GM23338 (cell line): Measurements from ENCODE around the gene POP4. TPM values are rescaled to one million over a fixed set of nuclear protein-coding genes. Genes with fewer than 3 reads are reported as not detected.

Experiments
- ATAC-seq: fragments of 200-7000 bp; cut with Tn5 transposase; 3 replicates; pipeline ENCODE4 v1.9.1; 2020
- DNase-seq: peaks from one replicate; pipeline ENCODE4 v3.0.0-alpha.2; 2015; ENCODE audit warnings: low spot score
- H2AFZ ChIP-seq: fragments of 200-600 bp; sonication (generic); 2 replicates; pipeline ENCODE4 v1.8.0; 2016; ENCODE audit warnings: antibody characterized with exemption, mild to moderate bottlenecking, moderate library complexity
- H3F3A ChIP-seq: fragments of 200-600 bp; sonication (generic); replicated peaks from 2 replicates; pipeline ENCODE4 v1.8.0; 2017; ENCODE audit warnings: antibody characterized with exemption, mixed run types, low read depth
- H3K27ac ChIP-seq: fragments of 200-600 bp; sonication (generic); 2 replicates; pipeline ENCODE4 v1.6.1; 2016; ENCODE audit warnings: low read depth
- H3K27me3 ChIP-seq: fragments of 200-600 bp; sonication (generic); 2 replicates; pipeline ENCODE4 v1.8.0; 2016; ENCODE audit warnings: mild to moderate bottlenecking, mixed run types, moderate library complexity; ENCODE audit not compliant: insufficient read depth
- H3K36me3 ChIP-seq: fragments of 200-600 bp; sonication (generic); 2 replicates; pipeline ENCODE4 v1.8.0; 2016; ENCODE audit warnings: mild to moderate bottlenecking; ENCODE audit not compliant: insufficient read depth
- H3K4me1 ChIP-seq: fragments of 200-600 bp; sonication (generic); 2 replicates; pipeline ENCODE4 v1.8.0; 2016; ENCODE audit warnings: mild to moderate bottlenecking, moderate library complexity; ENCODE audit not compliant: insufficient read depth
- H3K4me2 ChIP-seq: fragments of 200-600 bp; sonication (generic); 2 replicates; pipeline ENCODE4 v1.7.1; 2017; ENCODE audit warnings: mixed run types
- H3K4me3 ChIP-seq: fragments of 200-600 bp; sonication (generic); 2 replicates; pipeline ENCODE4 v1.6.1; 2016; ENCODE audit warnings: mixed run types
- H3K79me2 ChIP-seq: fragments of 200-600 bp; sonication (generic); replicated peaks from 2 replicates; pipeline ENCODE4 v1.8.0; 2017; ENCODE audit warnings: mild to moderate bottlenecking; ENCODE audit not compliant: insufficient read depth
- H3K9me2 ChIP-seq: fragments of 200-600 bp; sonication (generic); 2 replicates; pipeline ENCODE4 v1.8.0; 2017; ENCODE audit not compliant: insufficient read depth
- H4K20me1 ChIP-seq: fragments of 200-600 bp; sonication (generic); replicated peaks from 2 replicates; pipeline ENCODE4 v1.8.0; 2017; ENCODE audit warnings: mild to moderate bottlenecking; ENCODE audit not compliant: insufficient read depth
- H3K27ac Mint-ChIP-seq: 2 replicates; pipeline ENCODE4 v1.8.0; 2020; ENCODE audit warnings: inconsistent platforms, mild to moderate bottlenecking, moderate library complexity, mixed read lengths
- H3K27me3 Mint-ChIP-seq: 3 replicates; pipeline ENCODE4 v1.8.0; 2022; ENCODE audit warnings: low read depth, mild to moderate bottlenecking, moderate library complexity, mixed read lengths, inconsistent platforms; ENCODE audit not compliant: insufficient read depth, poor library complexity
- H3K36me3 Mint-ChIP-seq: 3 replicates; pipeline ENCODE4 v1.8.0; 2021; ENCODE audit warnings: low read depth, mild to moderate bottlenecking, inconsistent platforms, moderate library complexity, mixed read lengths
- H3K4me1 Mint-ChIP-seq: 3 replicates; pipeline ENCODE4 v1.8.0; 2020; ENCODE audit warnings: mild to moderate bottlenecking, inconsistent platforms, mixed read lengths
- H3K4me3 Mint-ChIP-seq: 3 replicates; pipeline ENCODE4 v1.8.0; 2021; ENCODE audit warnings: moderate library complexity, mild to moderate bottlenecking, inconsistent platforms, mixed read lengths
- H3K9me3 Mint-ChIP-seq: 3 replicates; pipeline ENCODE4 v1.8.0; 2020; ENCODE audit warnings: moderate library complexity, mild to moderate bottlenecking, inconsistent platforms, mixed read lengths
- CREB1 ChIP-seq: fragments of 250-450 bp; sonication (Bioruptor Pico); IDR thresholded peaks from 2 replicates; pipeline ENCODE4 v1.5.0; 2020; ENCODE audit warnings: low read depth, mild to moderate bottlenecking, moderate library complexity
- CTCF ChIP-seq, 2 experiments: fragments of 200-600 bp in 1 of 2; sonication (generic) in 1 of 2; conservative IDR thresholded peaks; 2 replicates each; pipeline versions ENCODE4 v1.5.1 to v1.6.1; 2016 to 2017; ENCODE audit warnings: antibody characterized with exemption in 2 of 2, low read depth in 2 of 2, mild to moderate bottlenecking in 2 of 2, moderate library complexity in 1 of 2
- EZH2 ChIP-seq: fragments of 200-600 bp; sonication (generic); IDR thresholded peaks from one replicate; pipeline ENCODE4 v1.8.0; 2017; ENCODE audit warnings: antibody characterized with exemption, mild to moderate bottlenecking, low read depth; ENCODE audit not compliant: unreplicated experiment
- EZH2phosphoT487 ChIP-seq: fragments of 200-600 bp; sonication (generic); IDR thresholded peaks from one replicate; pipeline ENCODE4 v1.8.1; 2018; ENCODE audit warnings: antibody characterized with exemption; ENCODE audit not compliant: unreplicated experiment
- JUNB ChIP-seq: IDR thresholded peaks from one replicate; pipeline ENCODE4 v1.6.1; 2016; ENCODE audit warnings: antibody characterized with exemption; ENCODE audit not compliant: unreplicated experiment
- NANOG ChIP-seq: IDR thresholded peaks from 2 replicates; pipeline ENCODE4 v1.6.1; 2016; ENCODE audit warnings: antibody characterized with exemption, borderline replicate concordance
- POLR2AphosphoS5 ChIP-seq: IDR thresholded peaks from 2 replicates; pipeline ENCODE4 v1.6.1; 2016; ENCODE audit warnings: antibody characterized with exemption, low read depth
- REST ChIP-seq: IDR thresholded peaks from one replicate; pipeline ENCODE4 v1.6.1; 2018; ENCODE audit warnings: antibody characterized with exemption; ENCODE audit not compliant: unreplicated experiment
- STAT1 ChIP-seq: IDR thresholded peaks from one replicate; pipeline ENCODE4 v1.6.1; 2016; ENCODE audit warnings: antibody characterized with exemption; ENCODE audit not compliant: unreplicated experiment
- ZNF114 ChIP-seq: fragments of 250-450 bp; sonication (Bioruptor Pico); IDR thresholded peaks from 2 replicates; pipeline ENCODE4 v1.5.0; 2020; ENCODE audit warnings: mild to moderate bottlenecking, moderate library complexity
- ZNF331 ChIP-seq: fragments of 250-450 bp; sonication (Bioruptor Pico); IDR thresholded peaks from 2 replicates; pipeline ENCODE4 v1.5.0; 2020; ENCODE audit warnings: low read depth, mild to moderate bottlenecking, moderate library complexity
- ZNF462 ChIP-seq: fragments of 250-450 bp; sonication (Bioruptor Pico); IDR thresholded peaks from 2 replicates; pipeline ENCODE4 v1.5.0; 2020; ENCODE audit warnings: mild to moderate bottlenecking, moderate library complexity
- polyA plus RNA-seq: library from polyadenylated mRNA; unstranded; fragments of >200 nt; fragmentation: Nextera tagmentation; extraction: Ambion mirVana; gene quantifications from 2 replicates; pipeline ENCODE4 v1.2.1, GENCODE V29; 2016
- total RNA-seq: library from RNA; depleted of rRNA; stranded (reverse); fragments of >200 nt; shearing (Covaris generic); gene quantifications from 2 replicates; pipeline ENCODE4 v1.2.3, GENCODE V29; 2014
- TF ChIP-seq, protein P1 (sequence below): IDR thresholded peaks from 2 replicates; pipeline ENCODE4 v1.6.1; 2016; ENCODE audit warnings: antibody characterized with exemption

The POP4 gene
- total and polyA plus RNA-seq, 2 experiments from 2014 or later = 37.2 to 58.3 TPM

- H4K20me1 ChIP-seq = no peaks in the 10 kb centered on the region
- no peaks in the 10 kb centered on the region for H3K27me3 ChIP-seq
- no peak overlapping the region for H3K4me2 ChIP-seq
- ATAC-seq = no peak
- no peak overlapping the region for H3K27ac ChIP-seq
- no peak overlapping the region for H3K4me3 ChIP-seq
- Mint-ChIP-seq H3K27ac (no peak overlapping the region), H3K9me3 (no peaks in the 10 kb centered on the region), H3K36me3 (no peaks in the 10 kb centered on the region), H3K4me3 (no peak overlapping the region), H3K27me3 (peaks cover 4% of the 10 kb centered on the region), H3K4me1 (no peaks in the 10 kb centered on the region; the same call in 2 of the 3 replicates)
- no peak for DNase-seq
- H3F3A ChIP-seq = no peaks in the 10 kb centered on the region
- H3K79me2 ChIP-seq = no peaks in the 10 kb centered on the region
- no peaks in the 10 kb centered on the region for H3K36me3 ChIP-seq
- no peaks in the 10 kb centered on the region for H3K4me1 ChIP-seq
- no peak overlapping the region for H2AFZ ChIP-seq
- no peaks in the 10 kb centered on the region for H3K9me2 ChIP-seq
- no peak for TF ChIP-seq STAT1
- TF ChIP-seq ZNF114 (CRISPR knock-in tag) = no peak
- no peak for TF ChIP-seq NANOG
- TF ChIP-seq, protein P1, sequence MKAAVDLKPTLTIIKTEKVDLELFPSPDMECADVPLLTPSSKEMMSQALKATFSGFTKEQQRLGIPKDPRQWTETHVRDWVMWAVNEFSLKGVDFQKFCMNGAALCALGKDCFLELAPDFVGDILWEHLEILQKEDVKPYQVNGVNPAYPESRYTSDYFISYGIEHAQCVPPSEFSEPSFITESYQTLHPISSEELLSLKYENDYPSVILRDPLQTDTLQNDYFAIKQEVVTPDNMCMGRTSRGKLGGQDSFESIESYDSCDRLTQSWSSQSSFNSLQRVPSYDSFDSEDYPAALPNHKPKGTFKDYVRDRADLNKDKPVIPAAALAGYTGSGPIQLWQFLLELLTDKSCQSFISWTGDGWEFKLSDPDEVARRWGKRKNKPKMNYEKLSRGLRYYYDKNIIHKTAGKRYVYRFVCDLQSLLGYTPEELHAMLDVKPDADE = no peak
- TF ChIP-seq CREB1 (CRISPR knock-in tag) = no peak
- no peak for TF ChIP-seq EZH2phosphoT487
- TF ChIP-seq JUNB = no peak
- TF ChIP-seq EZH2 = no peak
- TF ChIP-seq ZNF331 (CRISPR knock-in tag) = no peak
- no peak for TF ChIP-seq REST
- no peak for TF ChIP-seq CTCF (conservative IDR thresholded peaks at IDR 0.05; ENCODE audit: low read depth in 2 of 2)
- no peak for TF ChIP-seq ZNF462
- TF ChIP-seq POLR2AphosphoS5 = no peak
Measured at GRCh38 chr19:29635963-29636362, 29.9 kb downstream of the POP4 start.
